ENCODE measurements around the gene TUBB2B.
A peak's percentile ranks its signal among the peaks of the same experiment; 100 is the strongest.
"Not testable (repeated sequence)": the region's sequence is repeated elsewhere in the genome, so short reads cannot be mapped to it uniquely, and the experiment has no call there.

TUBB2B gene

GRCh38 chr6:3253597-3253961, 26.1 kb upstream of the TUBB2B start:
- no peak for DNase-seq

GRCh38 chr6:3252861-3253596, 25.6 kb upstream of the TUBB2B start:
- DNase-seq = no peak

- no peak for DNase-seq
Measured at GRCh38 chr6:3252369-3252768, 24.9 kb upstream of the TUBB2B start.

- peak; percentile 77 for DNase-seq
Measured at GRCh38 chr6:3251462-3252314, 24.2 kb upstream of the TUBB2B start.

- DNase-seq = no peak
Measured at GRCh38 chr6:3250231-3250675, 22.8 kb upstream of the TUBB2B start.

- DNase-seq = no peak
Measured at GRCh38 chr6:3249821-3250220, 22.4 kb upstream of the TUBB2B start.

- DNase-seq = no peak
Measured at GRCh38 chr6:3247255-3248146, 20.0 kb upstream of the TUBB2B start.

GRCh38 chr6:3245216-3245615, 17.8 kb upstream of the TUBB2B start:
- DNase-seq = no peak

- DNase-seq = not testable (repeated sequence)
Measured at GRCh38 chr6:3244832-3245161, 17.3 kb upstream of the TUBB2B start.

GRCh38 chr6:3244003-3244831, 16.8 kb upstream of the TUBB2B start:
- no peak for DNase-seq

- no peak for DNase-seq
Measured at GRCh38 chr6:3242768-3243167, 15.3 kb upstream of the TUBB2B start.

- not testable (repeated sequence) for DNase-seq
Measured at GRCh38 chr6:3241745-3242144, 14.3 kb upstream of the TUBB2B start.

GRCh38 chr6:3240595-3240994, 13.1 kb upstream of the TUBB2B start:
- no peak for DNase-seq

GRCh38 chr6:3239110-3239830, 11.8 kb upstream of the TUBB2B start:
- no peak for DNase-seq

GRCh38 chr6:3237761-3238662, 10.6 kb upstream of the TUBB2B start:
- DNase-seq = no peak

GRCh38 chr6:3236005-3236404, 8.6 kb upstream of the TUBB2B start:
- DNase-seq = no peak

GRCh38 chr6:3235486-3235885, 8.0 kb upstream of the TUBB2B start:
- no peak for DNase-seq

GRCh38 chr6:3233904-3234303, 6.5 kb upstream of the TUBB2B start:
- no peak for DNase-seq

GRCh38 chr6:3233321-3233720, 5.9 kb upstream of the TUBB2B start:
- no peak for DNase-seq

All from NCI-H1436 (cell line).